NT2/D1 (cell line): Measurements from ENCODE around the gene ANKRD33.

Experiments used
- DNase-seq: peaks from one replicate; pipeline ENCODE4 v3.0.0-alpha.2; 2011; ENCODE audit warnings: low read depth, low spot score
- H3K27me3 ChIP-seq: 2 replicates; pipeline ENCODE4 v1.6.0; 2011; ENCODE audit warnings: mild to moderate bottlenecking; ENCODE audit not compliant: insufficient read length, insufficient read depth
- H3K36me3 ChIP-seq: 2 replicates; pipeline ENCODE4 v1.6.1; 2011; ENCODE audit warnings: mild to moderate bottlenecking, low read length, mixed read lengths; ENCODE audit not compliant: insufficient read depth, insufficient read length
- H3K4me1 ChIP-seq: 2 replicates; pipeline ENCODE4 v1.5.1; 2011; ENCODE audit not compliant: insufficient read depth, insufficient read length
- H3K4me3 ChIP-seq: 2 replicates; pipeline ENCODE4 v1.5.1; 2011; ENCODE audit warnings: low read depth; ENCODE audit not compliant: insufficient read length
- H3K9ac ChIP-seq: 2 replicates; pipeline ENCODE4 v1.6.0; 2011; ENCODE audit warnings: low read depth; ENCODE audit not compliant: insufficient read length
- H3K9me3 ChIP-seq: 2 replicates; pipeline ENCODE4 v1.5.1; 2011; ENCODE audit warnings: mild to moderate bottlenecking, low read length; ENCODE audit not compliant: insufficient read depth
- SUZ12 ChIP-seq: IDR thresholded peaks from 2 replicates; pipeline ENCODE4 v1.6.1; 2011; ENCODE audit not compliant: insufficient read length, insufficient read depth; ENCODE audit errors: extremely low read depth
- YY1 ChIP-seq: IDR thresholded peaks from 2 replicates; pipeline ENCODE4 v1.6.1; 2011; ENCODE audit not compliant: insufficient read length, insufficient read depth
- ZNF274 ChIP-seq: IDR thresholded peaks from 2 replicates; pipeline ENCODE4 v1.6.1; 2011; ENCODE audit warnings: mild to moderate bottlenecking, low read depth, low read length

The ANKRD33 gene

DNA sequence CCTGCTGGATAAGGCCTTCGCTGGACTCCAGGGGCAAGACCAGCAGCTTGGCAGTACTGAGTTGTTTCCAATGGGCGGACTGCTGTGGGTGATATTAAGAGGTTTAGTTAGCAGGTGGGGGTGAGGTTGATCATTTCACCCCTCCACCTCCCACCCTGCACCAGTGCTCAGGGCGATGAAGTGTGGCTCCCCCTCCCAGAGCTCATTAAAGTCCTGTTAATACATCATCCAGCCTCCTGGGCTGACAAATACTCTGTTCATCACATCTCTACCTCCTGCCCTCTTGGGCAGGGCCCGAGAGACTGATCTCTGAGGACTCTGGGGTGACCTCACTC lies 37.0 kb upstream of the ANKRD33 start:
- peaks cover 8% of the 10 kb centered on the region for H3K36me3 ChIP-seq
- no peak overlapping the region for H3K4me3 ChIP-seq
- H3K9me3 ChIP-seq = no peaks in the 10 kb centered on the region
- TF ChIP-seq SUZ12 (no peak), YY1 (no peak), ZNF274 (no peak)
- no peak overlapping the region for H3K9ac ChIP-seq
- DNase-seq = no peak
- no peaks in the 10 kb centered on the region for H3K27me3 ChIP-seq
- H3K4me1 ChIP-seq = peaks cover 28% of the 10 kb centered on the region

DNA sequence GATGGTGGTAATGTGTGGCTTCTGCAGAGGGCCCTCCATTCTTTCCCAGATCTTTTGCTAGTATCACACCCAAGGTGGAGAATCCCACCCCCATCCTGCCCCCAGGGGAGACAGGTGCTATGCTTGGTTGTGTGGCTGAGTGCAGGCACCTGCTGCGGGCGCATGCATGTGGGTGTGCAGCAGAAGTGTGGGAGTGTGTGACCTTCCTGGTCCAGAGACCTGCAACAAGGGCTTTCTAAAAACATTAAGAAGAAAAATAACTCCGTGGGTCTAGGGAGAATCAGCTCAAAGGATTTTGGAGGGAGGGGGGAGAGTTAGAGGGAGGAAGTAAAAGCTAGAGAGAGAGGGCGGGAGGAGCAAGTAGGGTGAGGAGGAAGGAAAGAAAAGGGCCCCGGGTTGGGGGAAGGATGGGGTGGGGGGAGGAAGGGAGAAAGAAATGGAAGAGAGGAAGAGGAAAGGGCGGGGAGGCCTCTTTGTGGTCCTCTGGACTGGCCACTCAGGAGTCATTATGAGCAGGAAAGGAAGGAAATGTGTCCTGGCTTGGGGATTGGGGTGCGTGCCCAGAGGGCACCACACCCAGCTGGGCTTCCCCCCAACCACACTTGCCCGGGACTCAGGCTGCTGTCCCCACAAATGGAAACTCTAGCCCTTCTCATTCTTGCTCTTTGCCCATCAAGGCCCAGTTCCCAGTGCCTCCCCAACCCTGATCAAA lies 36.3 kb upstream of the ANKRD33 start:
- DNase-seq = no peak
- Histone ChIP-seq H3K9ac (no peak overlapping the region), H3K4me1 (peaks cover 22% of the 10 kb centered on the region), H3K36me3 (peaks cover 6% of the 10 kb centered on the region), H3K27me3 (no peaks in the 10 kb centered on the region), H3K9me3 (no peaks in the 10 kb centered on the region), H3K4me3 (no peak overlapping the region)
- TF ChIP-seq ZNF274 = no peak
- TF ChIP-seq SUZ12 = no peak
- TF ChIP-seq YY1 = no peak

DNA sequence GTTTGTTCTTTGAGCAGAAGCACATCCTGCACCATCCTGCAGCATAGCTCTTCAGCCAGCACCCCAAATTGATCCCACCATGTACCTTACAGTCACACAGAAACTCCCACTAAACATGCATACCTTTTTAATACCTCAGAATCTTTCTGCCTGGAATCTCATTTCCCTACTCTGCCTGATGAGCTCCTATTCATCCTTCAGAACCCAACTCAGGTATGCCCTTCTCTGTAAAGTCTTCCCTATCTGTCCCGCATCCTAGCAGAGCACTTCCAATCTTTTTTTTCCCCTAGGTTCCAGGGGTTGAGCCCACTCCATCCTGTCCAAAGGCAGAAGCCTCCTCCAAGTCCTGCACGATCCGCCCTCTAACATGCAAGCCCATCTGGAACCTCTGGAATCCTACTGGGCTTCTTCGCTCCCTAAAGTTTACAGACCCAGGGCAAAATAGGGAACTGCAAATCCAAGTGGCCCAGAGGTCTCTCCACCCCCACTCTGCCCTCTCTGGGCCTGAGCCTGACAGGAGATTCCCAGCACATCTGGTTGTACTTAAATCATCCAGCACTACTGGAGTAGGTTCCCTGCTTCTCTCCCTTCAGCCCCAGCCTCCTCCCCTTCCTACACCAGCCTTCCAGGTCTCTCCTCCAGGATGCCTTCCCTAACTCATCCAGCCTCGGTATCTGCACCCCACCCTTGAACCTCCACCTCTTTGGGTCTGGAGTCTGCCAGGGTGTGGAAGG lies 35.3 kb upstream of the ANKRD33 start:
- H3K27me3 ChIP-seq = no peaks in the 10 kb centered on the region

DNA sequence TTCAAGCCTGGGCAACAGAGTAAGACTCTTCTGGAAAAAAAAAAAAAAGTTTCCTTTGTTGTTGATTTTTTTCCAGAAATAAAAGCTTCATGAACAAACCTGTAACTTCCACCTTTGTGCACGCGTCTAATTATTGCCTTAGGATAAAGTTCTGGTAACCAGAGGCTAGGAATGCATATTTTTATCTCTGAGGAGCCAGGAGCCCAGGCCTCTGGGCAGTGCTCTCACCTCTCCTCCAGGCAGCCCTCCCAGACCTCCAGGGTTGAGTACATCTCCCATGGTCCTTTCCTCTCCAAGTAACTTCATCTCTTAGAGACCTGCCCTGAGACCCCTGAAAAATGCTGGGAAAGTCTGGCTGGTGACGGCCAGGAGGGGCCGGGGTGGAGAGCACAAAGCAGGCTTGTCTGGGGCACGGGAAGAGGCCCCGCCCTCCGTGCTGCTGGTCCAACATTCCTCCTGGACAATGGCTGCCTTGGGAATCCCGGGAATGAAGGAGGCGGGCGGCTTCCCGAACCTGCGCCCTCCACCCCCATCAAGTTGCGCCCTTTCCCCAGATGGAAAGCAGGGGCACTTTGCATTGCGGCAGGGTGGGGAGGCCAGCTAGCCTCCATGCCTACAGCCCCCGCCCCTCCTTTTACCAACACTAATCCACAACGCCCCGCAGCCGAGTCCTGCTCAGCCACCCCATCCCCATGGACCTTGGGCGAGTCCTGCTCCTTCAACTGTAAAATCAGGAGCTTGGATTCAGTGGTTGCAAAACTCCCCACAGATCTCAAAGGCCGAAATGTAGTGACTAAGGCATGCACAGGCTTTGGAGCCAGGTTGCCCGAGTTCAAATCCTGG lies 32.1 kb upstream of the ANKRD33 start:
- Histone ChIP-seq H3K9ac (peak overlapping the region; percentile 80), H3K4me1 (peaks cover 8% of the 10 kb centered on the region), H3K4me3 (peak overlapping the region; percentile 34), H3K36me3 (peaks cover 2% of the 10 kb centered on the region), H3K9me3 (no peaks in the 10 kb centered on the region), H3K27me3 (no peaks in the 10 kb centered on the region)
- no peak for TF ChIP-seq SUZ12
- peak; percentile 67 for TF ChIP-seq YY1
- TF ChIP-seq ZNF274 = no peak
- DNase-seq = peak; percentile 92

More for the DNA sequence above, 35.3 kb upstream of the ANKRD33 start:
- no peak overlapping the region for H3K9ac ChIP-seq
- no peak overlapping the region for H3K4me3 ChIP-seq
- H3K36me3 ChIP-seq = peaks cover 6% of the 10 kb centered on the region
- TF ChIP-seq SUZ12 = no peak
- TF ChIP-seq ZNF274 = no peak
- no peak for TF ChIP-seq YY1
- H3K9me3 ChIP-seq = no peaks in the 10 kb centered on the region
- DNase-seq = no peak
- H3K4me1 ChIP-seq = peaks cover 21% of the 10 kb centered on the region

DNA sequence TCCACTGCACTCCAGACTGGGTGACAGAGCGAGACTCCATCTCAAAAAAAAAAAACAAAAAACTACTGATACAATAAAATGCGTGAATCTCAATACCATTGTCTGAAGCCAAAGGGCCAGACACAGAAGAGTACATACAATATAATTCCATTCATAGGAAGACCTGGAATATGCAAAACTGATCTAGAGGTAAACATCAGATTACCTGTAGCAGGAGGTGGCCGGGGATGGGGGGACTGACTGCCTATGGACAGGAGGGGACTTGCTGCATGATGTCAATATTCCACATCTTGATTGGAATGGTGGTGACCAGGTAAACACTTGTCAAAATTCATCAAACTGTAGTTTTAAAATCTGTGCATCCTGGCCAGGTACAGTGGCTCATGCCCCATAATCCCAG lies 26.9 kb upstream of the ANKRD33 start:
- TF ChIP-seq SUZ12 (no peak), YY1 (no peak), ZNF274 (no peak)
- DNase-seq = no peak
- Histone ChIP-seq H3K9ac (no peak overlapping the region), H3K9me3 (no peaks in the 10 kb centered on the region), H3K36me3 (no peaks in the 10 kb centered on the region), H3K27me3 (no peaks in the 10 kb centered on the region), H3K4me1 (peaks cover 16% of the 10 kb centered on the region), H3K4me3 (no peak overlapping the region)

DNA sequence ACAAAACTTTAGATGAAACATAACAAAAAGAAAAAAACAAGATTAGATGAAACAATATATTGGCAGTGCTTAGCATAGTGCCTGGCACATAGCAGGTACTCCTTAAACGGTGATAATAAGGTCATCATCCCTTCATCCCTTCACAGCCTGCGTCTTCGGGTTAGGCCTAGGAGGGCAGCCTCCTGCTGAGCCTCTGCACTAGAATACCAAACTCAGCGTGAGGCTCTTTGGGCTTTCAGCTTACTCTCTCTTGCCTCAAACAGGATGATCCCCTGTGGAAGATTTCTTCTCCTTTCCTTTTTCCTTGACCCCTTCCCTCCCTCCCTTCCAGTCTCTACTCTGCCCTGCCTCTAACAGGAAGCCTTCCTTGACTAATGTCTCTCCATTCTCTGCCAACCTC lies 25.0 kb upstream of the ANKRD33 start:
- peak overlapping the region; percentile 34 for H3K4me3 ChIP-seq
- no peaks in the 10 kb centered on the region for H3K36me3 ChIP-seq
- H3K9ac ChIP-seq = peak overlapping the region; percentile 90
- peaks cover 22% of the 10 kb centered on the region for H3K4me1 ChIP-seq
- no peak for DNase-seq
- H3K27me3 ChIP-seq = peaks cover 2% of the 10 kb centered on the region
- H3K9me3 ChIP-seq = no peaks in the 10 kb centered on the region
- TF ChIP-seq YY1 (no peak), ZNF274 (no peak), SUZ12 (no peak)
